ENCODE results near the gene MYF5. TPM values are rescaled to one million over a fixed set of nuclear protein-coding genes. Genes with fewer than 3 reads are reported as not detected.
"Not testable (repeated sequence)": the region's sequence is repeated elsewhere in the genome, so short reads cannot be mapped to it uniquely, and the experiment has no call there.

Gene MYF5
- total RNA-seq: not detected

- no peak for TF ChIP-seq CTCF (IDR thresholded peaks at IDR 0.05)
- ATAC-seq: no peak
- Histone ChIP-seq H3K27ac (no peak within 1 kb of the TSS), H3K9me3 (no peaks in the 10 kb centered on the region), H3K4me3 (no peak within 1 kb of the TSS), H3K27me3 (peaks cover 0 to 5% of the 10 kb centered on the region in 2 donors), H3K4me1 (peaks cover 12% of the 10 kb centered on the region), H3K36me3 (replicated peaks in 1 of 2; ENCODE audit: insufficient read depth in 1 of 2, low read depth in 2 of 2) (no peaks in the 10 kb centered on the region)
- intact Hi-C loops (cut with DNase I): no loop called here
- no peak for DNase-seq
- 19 to 23% methylated on average over 22 to 45 of the region's 45 CpGs for WGBS, 2 donors
Measured at GRCh38 chr12:80716696-80717469, at the start of gene MYF5. TSS of gene MYF5 (plus strand) at chr12:80716912. CDS start at chr12:80717064, 152 bp downstream.

GRCh38 chr12:80670214-80670613 lies 46.5 kb upstream of the MYF5 start:
- Histone ChIP-seq H3K4me3 (no peak overlapping the region), H3K27me3 (no peaks in the 10 kb centered on the region), H3K27ac (no peak overlapping the region), H3K9me3 (no peaks in the 10 kb centered on the region), H3K36me3 (replicated peaks in 1 of 2; ENCODE audit: insufficient read depth in 1 of 2, low read depth in 2 of 2) (no peaks in the 10 kb centered on the region), H3K4me1 (no peaks in the 10 kb centered on the region)
- DNase-seq: no peak
- intact Hi-C loops (cut with DNase I): no loop called here
- no peak for ATAC-seq
- 53 to 64% methylated on average over 5 of the region's 5 CpGs for WGBS, 2 donors
- TF ChIP-seq POLR2A (IDR thresholded peaks at IDR 0.05) (no peak), CTCF (IDR thresholded peaks at IDR 0.05) (no peak)

- DNase-seq; intact Hi-C loops (cut with DNase I): not testable (repeated sequence)
- 77 to 85% methylated on average over 13 of the region's 13 CpGs for WGBS, 2 donors
Measured at GRCh38 chr12:80676042-80676636, 40.6 kb upstream of the MYF5 start.

GRCh38 chr12:80676856-80677255 lies 39.9 kb upstream of the MYF5 start:
- H3K9me3 ChIP-seq: no peaks in the 10 kb centered on the region
- no peak overlapping the region for H3K27ac ChIP-seq
- intact Hi-C loops (cut with DNase I): no loop called here
- no peak for ATAC-seq
- H3K27me3 ChIP-seq: no peaks in the 10 kb centered on the region
- no peaks in the 10 kb centered on the region for H3K4me1 ChIP-seq
- TF ChIP-seq POLR2A (IDR thresholded peaks at IDR 0.05) (no peak), CTCF (IDR thresholded peaks at IDR 0.05) (no peak)
- DNase-seq: no peak
- 32 to 40% methylated on average over 1 of the region's 1 CpG for WGBS, 2 donors
- no peaks in the 10 kb centered on the region for H3K36me3 ChIP-seq (replicated peaks in 1 of 2; ENCODE audit: insufficient read depth in 1 of 2, low read depth in 2 of 2)
- no peak overlapping the region for H3K4me3 ChIP-seq

More at GRCh38 chr12:80676042-80676636, 40.6 kb upstream of the MYF5 start:
- H3K36me3 ChIP-seq (replicated peaks in 1 of 2; ENCODE audit: insufficient read depth in 1 of 2, low read depth in 2 of 2); H3K4me3 ChIP-seq; H3K27me3 ChIP-seq; H3K27ac ChIP-seq; H3K4me1 ChIP-seq; ATAC-seq; H3K9me3 ChIP-seq: not testable (repeated sequence)

GRCh38 chr12:80677994-80678393 lies 38.7 kb upstream of the MYF5 start:
- WGBS, 2 donors: 85 to 86% methylated on average over 1 of the region's 1 CpG
- no peak for ATAC-seq
- no peaks in the 10 kb centered on the region for H3K36me3 ChIP-seq (replicated peaks in 1 of 2; ENCODE audit: insufficient read depth in 1 of 2, low read depth in 2 of 2)

More at GRCh38 chr12:80677994-80678393, 38.7 kb upstream of the MYF5 start:
- intact Hi-C loops (cut with DNase I): no loop called here
- Histone ChIP-seq H3K9me3 (no peaks in the 10 kb centered on the region), H3K4me1 (no peaks in the 10 kb centered on the region), H3K27ac (no peak overlapping the region), H3K27me3 (no peaks in the 10 kb centered on the region), H3K4me3 (no peak overlapping the region)
- no peak for TF ChIP-seq CTCF (IDR thresholded peaks at IDR 0.05)
- TF ChIP-seq POLR2A (IDR thresholded peaks at IDR 0.05): no peak
- DNase-seq: no peak
